Loucy (cell line): Measurements from ENCODE around the gene GPC5.

Experiments used
- H2AFZ ChIP-seq: fragments of 200-600 bp; sonication (generic); 2 replicates; pipeline ENCODE4 v1.6.0; 2016; ENCODE audit warnings: antibody characterized with exemption, mild to moderate bottlenecking, low read length, moderate library complexity
- H3F3A ChIP-seq: fragments of 200-600 bp; 2 replicates; pipeline ENCODE4 v1.6.0; 2016; ENCODE audit warnings: antibody characterized with exemption, low read depth, mild to moderate bottlenecking
- H3K27me3 ChIP-seq: fragments of 200-600 bp; sonication (generic); 2 replicates; pipeline ENCODE4 v1.6.1; 2014; ENCODE audit warnings: low read length, mild to moderate bottlenecking; ENCODE audit not compliant: insufficient read depth, poor library complexity, severe bottlenecking
- H3K36me3 ChIP-seq: fragments of 200-600 bp; sonication (generic); 2 replicates; pipeline ENCODE4 v1.6.1; 2016; ENCODE audit warnings: low read length; ENCODE audit not compliant: insufficient read depth
- H3K4me1 ChIP-seq: fragments of 200-600 bp; sonication (generic); 2 replicates; pipeline ENCODE4 v1.5.1; 2014; ENCODE audit warnings: low read length, mild to moderate bottlenecking; ENCODE audit not compliant: insufficient read depth, poor library complexity, severe bottlenecking
- H3K4me2 ChIP-seq: fragments of 200-600 bp; sonication (generic); 2 replicates; pipeline ENCODE4 v1.6.0; 2014; ENCODE audit warnings: antibody characterized with exemption, low read length, low read depth, mild to moderate bottlenecking; ENCODE audit not compliant: poor library complexity, severe bottlenecking
- H3K4me3 ChIP-seq: fragments of 200-600 bp; sonication (generic); 2 replicates; pipeline ENCODE4 v1.5.1; 2014; ENCODE audit warnings: low read length, mild to moderate bottlenecking, mixed read lengths; ENCODE audit not compliant: poor library complexity, severe bottlenecking
- H3K79me2 ChIP-seq: fragments of 200-600 bp; sonication (generic); 2 replicates; pipeline ENCODE4 v1.6.1; 2014; ENCODE audit warnings: low read length; ENCODE audit not compliant: insufficient read depth
- H3K9ac ChIP-seq: fragments of 200-600 bp; sonication (generic); 2 replicates; pipeline ENCODE4 v1.6.0; 2014; ENCODE audit warnings: mild to moderate bottlenecking, low read depth, low read length, moderate library complexity; ENCODE audit not compliant: poor library complexity, severe bottlenecking
- H3K9me2 ChIP-seq: fragments of 200-600 bp; sonication (generic); replicated peaks from 2 replicates; pipeline ENCODE4 v1.6.1; 2016; ENCODE audit warnings: low read depth, low read length, mixed read lengths
- H3K9me3 ChIP-seq: fragments of 200-600 bp; sonication (generic); 2 replicates; pipeline ENCODE4 v1.6.1; 2014; ENCODE audit warnings: mild to moderate bottlenecking, antibody characterized with exemption, low read length, low read depth; ENCODE audit not compliant: insufficient read depth
- H4K20me1 ChIP-seq: fragments of 200-600 bp; sonication (generic); 2 replicates; pipeline ENCODE4 v1.6.0; 2014; ENCODE audit warnings: antibody characterized with exemption, low read length, mild to moderate bottlenecking; ENCODE audit not compliant: insufficient read depth, poor library complexity, severe bottlenecking
- EZH2phosphoT487 ChIP-seq: fragments of 200-600 bp; IDR thresholded peaks from 2 replicates; pipeline ENCODE4 v1.6.1; 2018; ENCODE audit warnings: antibody characterized with exemption, mild to moderate bottlenecking, moderate library complexity, borderline replicate concordance
- TF ChIP-seq, protein P1 (sequence below): fragments of 200-600 bp; sonication (generic); conservative IDR thresholded peaks from 2 replicates; pipeline ENCODE4 v1.5.1; 2014; ENCODE audit warnings: mild to moderate bottlenecking, antibody characterized with exemption, low read length

GPC5 gene

DNA sequence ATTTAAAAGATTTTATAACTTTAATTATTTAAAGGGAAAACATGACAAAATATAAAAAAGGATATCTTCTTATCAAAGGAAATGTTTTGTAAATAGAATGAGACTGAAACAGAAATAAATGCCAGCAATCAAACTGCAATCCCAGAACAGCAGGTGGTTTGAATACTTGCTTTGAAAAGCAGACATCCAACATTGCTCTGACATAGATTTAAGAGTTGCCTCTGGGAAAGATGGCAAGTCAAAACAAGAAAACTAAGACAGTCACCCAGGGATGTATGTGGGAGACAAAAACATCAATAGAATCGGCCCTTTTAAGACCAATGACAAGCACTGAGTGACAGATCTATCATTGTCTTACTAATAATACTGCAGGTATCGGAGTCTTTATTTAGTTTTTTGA, 1038.5 kb downstream of the GPC5 start:
- no peaks in the 10 kb centered on the region for H3F3A ChIP-seq
- H2AFZ ChIP-seq, result no peak overlapping the region
- no peaks in the 10 kb centered on the region for H3K79me2 ChIP-seq
- no peaks in the 10 kb centered on the region for H3K9me3 ChIP-seq
- H3K9me2 ChIP-seq, result 0 out of 2 replicates have a peak, but pooled peaks cover 4% of the 10 kb centered on the region
- H3K27me3 ChIP-seq, result no peaks in the 10 kb centered on the region
- no peaks in the 10 kb centered on the region for H3K36me3 ChIP-seq
- TF ChIP-seq, protein P1, sequence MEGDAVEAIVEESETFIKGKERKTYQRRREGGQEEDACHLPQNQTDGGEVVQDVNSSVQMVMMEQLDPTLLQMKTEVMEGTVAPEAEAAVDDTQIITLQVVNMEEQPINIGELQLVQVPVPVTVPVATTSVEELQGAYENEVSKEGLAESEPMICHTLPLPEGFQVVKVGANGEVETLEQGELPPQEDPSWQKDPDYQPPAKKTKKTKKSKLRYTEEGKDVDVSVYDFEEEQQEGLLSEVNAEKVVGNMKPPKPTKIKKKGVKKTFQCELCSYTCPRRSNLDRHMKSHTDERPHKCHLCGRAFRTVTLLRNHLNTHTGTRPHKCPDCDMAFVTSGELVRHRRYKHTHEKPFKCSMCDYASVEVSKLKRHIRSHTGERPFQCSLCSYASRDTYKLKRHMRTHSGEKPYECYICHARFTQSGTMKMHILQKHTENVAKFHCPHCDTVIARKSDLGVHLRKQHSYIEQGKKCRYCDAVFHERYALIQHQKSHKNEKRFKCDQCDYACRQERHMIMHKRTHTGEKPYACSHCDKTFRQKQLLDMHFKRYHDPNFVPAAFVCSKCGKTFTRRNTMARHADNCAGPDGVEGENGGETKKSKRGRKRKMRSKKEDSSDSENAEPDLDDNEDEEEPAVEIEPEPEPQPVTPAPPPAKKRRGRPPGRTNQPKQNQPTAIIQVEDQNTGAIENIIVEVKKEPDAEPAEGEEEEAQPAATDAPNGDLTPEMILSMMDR, result no peak
- TF ChIP-seq EZH2phosphoT487, result no peak
- no peak overlapping the region for H3K9ac ChIP-seq
- no peak overlapping the region for H3K4me3 ChIP-seq
- H4K20me1 ChIP-seq, result no peaks in the 10 kb centered on the region
- H3K4me1 ChIP-seq, result no peaks in the 10 kb centered on the region
- no peak overlapping the region for H3K4me2 ChIP-seq

DNA sequence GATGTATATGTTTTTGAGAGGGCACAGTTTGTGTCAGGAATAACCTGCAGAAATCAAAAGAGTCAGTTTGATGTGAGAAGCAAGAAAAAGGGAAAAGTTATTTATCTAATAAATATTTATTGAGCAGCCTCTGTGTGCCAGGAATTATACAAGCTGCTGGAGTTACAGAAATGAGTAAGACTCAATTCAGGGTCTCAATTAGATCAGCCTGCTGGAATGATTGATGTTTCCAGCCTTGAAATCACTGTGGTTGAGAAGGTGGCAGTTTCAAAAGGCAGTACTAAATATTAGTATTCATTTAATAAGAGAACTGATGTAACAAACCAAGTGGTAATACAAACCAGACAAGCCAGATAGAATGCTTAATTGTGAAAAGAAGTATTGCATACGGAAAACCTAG, 1045.8 kb downstream of the GPC5 start:
- no peak overlapping the region for H2AFZ ChIP-seq
- no peak overlapping the region for H3K4me3 ChIP-seq
- no peaks in the 10 kb centered on the region for H3K4me1 ChIP-seq
- H3K9me3 ChIP-seq, result no peaks in the 10 kb centered on the region
- no peaks in the 10 kb centered on the region for H3F3A ChIP-seq
- no peaks in the 10 kb centered on the region for H3K36me3 ChIP-seq
- H4K20me1 ChIP-seq, result no peaks in the 10 kb centered on the region
- no peak overlapping the region for H3K9ac ChIP-seq
- H3K4me2 ChIP-seq, result no peak overlapping the region
- TF ChIP-seq, protein P1, result no peak
- no peak for TF ChIP-seq EZH2phosphoT487
- no peaks in the 10 kb centered on the region for H3K9me2 ChIP-seq
- no peaks in the 10 kb centered on the region for H3K27me3 ChIP-seq
- no peaks in the 10 kb centered on the region for H3K79me2 ChIP-seq

DNA sequence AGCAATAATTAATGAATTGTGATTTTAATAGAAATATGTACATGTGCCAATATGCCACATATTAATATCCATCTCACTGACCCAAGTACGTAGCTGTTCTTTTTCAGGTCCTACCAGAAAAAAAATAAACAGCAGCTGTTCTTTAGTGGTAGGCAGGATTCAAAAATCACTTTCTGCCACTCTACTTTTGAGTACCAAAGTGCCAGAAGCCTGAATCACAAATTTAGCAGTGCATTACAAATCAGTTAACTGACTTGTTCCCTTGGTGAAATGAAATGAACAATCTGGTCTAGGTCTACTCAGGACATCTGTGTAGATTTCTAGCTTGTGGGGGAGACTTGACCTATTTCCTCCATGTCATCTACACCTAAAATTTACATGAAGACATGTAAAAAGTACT, 1052.6 kb downstream of the GPC5 start:
- Histone ChIP-seq H3K4me3 (no peak overlapping the region), H3K27me3 (no peaks in the 10 kb centered on the region), H2AFZ (no peak overlapping the region), H3K9ac (no peak overlapping the region), H3K9me3 (no peaks in the 10 kb centered on the region), H3K4me2 (no peak overlapping the region), H4K20me1 (no peaks in the 10 kb centered on the region), H3K9me2 (no peaks in the 10 kb centered on the region), H3K36me3 (no peaks in the 10 kb centered on the region), H3F3A (no peaks in the 10 kb centered on the region), H3K79me2 (no peaks in the 10 kb centered on the region), H3K4me1 (no peaks in the 10 kb centered on the region)
- TF ChIP-seq, protein P1, result no peak
- TF ChIP-seq EZH2phosphoT487, result no peak
